DND-41 (cell line): Measurements from ENCODE around the gene ALDH16A1.

Experiments
- ATAC-seq: fragments of 200-7000 bp; cut with Tn5 transposase; 3 replicates; pipeline ENCODE4 v1.9.1; 2021; ENCODE audit warnings: low read depth; ENCODE audit not compliant: insufficient read depth
- DNase-seq: peaks from one replicate; pipeline ENCODE4 v3.0.0-alpha.2; 2020
- H2AFZ ChIP-seq: 2 replicates; pipeline ENCODE4 v1.6.0; 2012; ENCODE audit warnings: low read depth, low read length
- H3K27ac ChIP-seq: 2 replicates; pipeline ENCODE4 v1.5.1; 2012; ENCODE audit warnings: low read length, inconsistent platforms
- H3K27me3 ChIP-seq: fragments of 200-600 bp; sonication (generic); 2 replicates; pipeline ENCODE4 v1.6.0; 2012; ENCODE audit warnings: low read length, mild to moderate bottlenecking, inconsistent platforms; ENCODE audit not compliant: insufficient read depth, poor library complexity
- H3K36me3 ChIP-seq: 2 replicates; pipeline ENCODE4 v1.5.1; 2012; ENCODE audit warnings: low read length, inconsistent platforms; ENCODE audit not compliant: insufficient read depth
- H3K4me1 ChIP-seq: 2 replicates; pipeline ENCODE4 v1.5.1; 2012; ENCODE audit warnings: mild to moderate bottlenecking, low read length; ENCODE audit not compliant: insufficient read depth
- H3K4me2 ChIP-seq: 2 replicates; pipeline ENCODE4 v1.6.0; 2012; ENCODE audit warnings: mild to moderate bottlenecking, moderate library complexity, low read length, inconsistent platforms; ENCODE audit not compliant: insufficient read depth
- H3K4me3 ChIP-seq, 2 experiments: fragments of 200-600 bp in 1 of 2; shearing (Covaris generic) in 1 of 2; 2 replicates each; pipeline ENCODE4 v1.5.1; 2012 to 2016; ENCODE audit warnings: inconsistent platforms in 2 of 2, low read length in 2 of 2, mild to moderate bottlenecking in 2 of 2, low read depth in 1 of 2, moderate library complexity in 1 of 2
- H3K79me2 ChIP-seq: 2 replicates; pipeline ENCODE4 v1.6.0; 2012; ENCODE audit warnings: low read length, inconsistent platforms; ENCODE audit not compliant: insufficient read depth
- H3K9ac ChIP-seq: 2 replicates; pipeline ENCODE4 v1.6.0; 2012; ENCODE audit warnings: low read depth, mild to moderate bottlenecking, inconsistent platforms, low read length, moderate library complexity
- H3K9me3 ChIP-seq: 2 replicates; pipeline ENCODE4 v1.5.1; 2012; ENCODE audit warnings: low read length, moderate library complexity, mild to moderate bottlenecking, inconsistent platforms; ENCODE audit not compliant: insufficient read depth, severe bottlenecking
- H4K20me1 ChIP-seq: 2 replicates; pipeline ENCODE4 v1.6.0; 2012; ENCODE audit warnings: low read length; ENCODE audit not compliant: insufficient read depth
- CTCF ChIP-seq: IDR thresholded peaks from 2 replicates; pipeline ENCODE4 v1.5.1; 2012; ENCODE audit warnings: borderline replicate concordance, low read length, moderate library complexity, mild to moderate bottlenecking; ENCODE audit not compliant: poor library complexity, severe bottlenecking; ENCODE audit errors: extremely low read depth
- EZH2 ChIP-seq: IDR thresholded peaks from 3 replicates; pipeline ENCODE4 v1.6.1; 2012; ENCODE audit warnings: borderline replicate concordance, low read depth, mild to moderate bottlenecking, moderate library complexity, low read length, inconsistent platforms; ENCODE audit not compliant: severe bottlenecking

ALDH16A1 gene

GRCh38 chr19:49461656-49462055 lies 8.6 kb downstream of the ALDH16A1 start:
- H2AFZ ChIP-seq: no peak overlapping the region
- no peak overlapping the region for H3K27ac ChIP-seq
- no peak for DNase-seq
- no peak for ATAC-seq
- H3K9me3 ChIP-seq: no peaks in the 10 kb centered on the region
- H3K9ac ChIP-seq: no peak overlapping the region
- no peaks in the 10 kb centered on the region for H3K4me1 ChIP-seq
- no peaks in the 10 kb centered on the region for H4K20me1 ChIP-seq
- H3K4me2 ChIP-seq: no peak overlapping the region
- no peak for TF ChIP-seq CTCF
- no peak overlapping the region for H3K4me3 ChIP-seq
- H3K79me2 ChIP-seq: peaks cover 15% of the 10 kb centered on the region
- H3K36me3 ChIP-seq: peaks cover 53% of the 10 kb centered on the region
- no peaks in the 10 kb centered on the region for H3K27me3 ChIP-seq

DNA sequence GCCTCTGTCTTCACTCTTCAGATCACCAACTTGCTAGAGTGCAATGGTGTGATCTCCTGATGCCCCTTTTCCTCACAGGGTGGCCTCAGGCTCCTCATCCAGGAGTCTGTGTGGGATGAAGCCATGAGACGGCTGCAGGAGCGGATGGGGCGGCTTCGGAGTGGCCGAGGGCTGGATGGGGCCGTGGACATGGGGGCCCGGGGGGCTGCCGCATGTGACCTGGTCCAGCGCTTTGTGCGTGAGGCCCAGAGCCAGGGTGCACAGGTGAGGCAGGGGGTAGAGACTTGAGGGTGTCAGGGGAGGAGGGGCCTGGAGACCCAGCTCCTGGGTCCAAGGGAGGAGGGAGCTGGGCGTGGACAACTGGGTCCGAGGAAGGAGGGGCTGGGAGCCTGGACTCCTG lies 9.5 kb downstream of the ALDH16A1 start:
- H3K4me3 ChIP-seq: no peak overlapping the region
- no peaks in the 10 kb centered on the region for H3K4me1 ChIP-seq
- DNase-seq: no peak
- H3K9ac ChIP-seq: no peak overlapping the region
- H3K27ac ChIP-seq: no peak overlapping the region
- H3K27me3 ChIP-seq: no peaks in the 10 kb centered on the region
- H3K9me3 ChIP-seq: no peaks in the 10 kb centered on the region
- peaks cover 11% of the 10 kb centered on the region for H3K79me2 ChIP-seq
- peaks cover 57% of the 10 kb centered on the region for H3K36me3 ChIP-seq
- no peak for ATAC-seq
- TF ChIP-seq EZH2 (no peak), CTCF (no peak)
- H4K20me1 ChIP-seq: no peaks in the 10 kb centered on the region
- no peak overlapping the region for H2AFZ ChIP-seq
- no peak overlapping the region for H3K4me2 ChIP-seq

GRCh38 chr19:49463960-49464740 lies 11.1 kb downstream of the ALDH16A1 start:
- TF ChIP-seq EZH2 (no peak), CTCF (no peak)
- ATAC-seq (no peak), DNase-seq (no peak)
- Histone ChIP-seq H3K4me1 (no peaks in the 10 kb centered on the region), H3K36me3 (peaks cover 58% of the 10 kb centered on the region), H3K27ac (no peak overlapping the region), H3K4me2 (no peak overlapping the region), H3K27me3 (no peaks in the 10 kb centered on the region), H3K4me3 (no peak overlapping the region), H3K9ac (no peak overlapping the region), H3K9me3 (no peaks in the 10 kb centered on the region), H3K79me2 (no peaks in the 10 kb centered on the region), H4K20me1 (no peaks in the 10 kb centered on the region), H2AFZ (no peak overlapping the region)
